HUDEP-2 (cell line): Measurements from ENCODE around the gene NUAK1.

Source experiments
- DNase-seq, 76 experiments: peaks; one replicate each; lab custom pipeline; 2025; ENCODE audit not compliant: unreplicated experiment in 76 of 76; lab: John Stamatoyannopoulos, UW

The NUAK1 gene

GRCh38 chr12:106133136-106134087 lies 5.3 kb downstream of the NUAK1 start:
- DNase-seq, result no peak

- DNase-seq, result no peak
These were observed 6.3 kb downstream of the NUAK1 start for GRCh38 chr12:106132175-106133135.

GRCh38 chr12:106131676-106132075 lies 7.1 kb downstream of the NUAK1 start:
- no peak for DNase-seq

- DNase-seq, result no peak
These were observed 8.2 kb downstream of the NUAK1 start for GRCh38 chr12:106130474-106131113.

GRCh38 chr12:106128585-106129328 lies 10.0 kb downstream of the NUAK1 start:
- no peak for DNase-seq

- no peak for DNase-seq
These were observed 11.2 kb downstream of the NUAK1 start for GRCh38 chr12:106127338-106128126.

GRCh38 chr12:106126441-106127337 lies 12.1 kb downstream of the NUAK1 start:
- no peak for DNase-seq

GRCh38 chr12:106125351-106126095 lies 13.2 kb downstream of the NUAK1 start:
- DNase-seq, result no peak

GRCh38 chr12:106123551-106124081 lies 15.1 kb downstream of the NUAK1 start:
- DNase-seq, result no peak

- no peak for DNase-seq
These were observed 15.6 kb downstream of the NUAK1 start for GRCh38 chr12:106123110-106123509.

- DNase-seq, result no peak
These were observed 16.8 kb downstream of the NUAK1 start for GRCh38 chr12:106122004-106122403.

- DNase-seq, result no peak
These were observed 18.1 kb downstream of the NUAK1 start for GRCh38 chr12:106120519-106121105.

- no peak for DNase-seq
These were observed 19.5 kb downstream of the NUAK1 start for GRCh38 chr12:106119301-106119700.

- no peak for DNase-seq
These were observed 20.2 kb downstream of the NUAK1 start for GRCh38 chr12:106118381-106119130.

- DNase-seq, result no peak
These were observed 23.3 kb downstream of the NUAK1 start for GRCh38 chr12:106115440-106115839.

GRCh38 chr12:106114447-106115068 lies 24.2 kb downstream of the NUAK1 start:
- no peak for DNase-seq
